HEK293 (cell line): ENCODE data around the gene IBA57.

Experiments
- YY1 ChIP-seq: fragments of 450-650 bp; formaldehyde crosslinking; IDR thresholded peaks from 2 replicates; pipeline ENCODE4 v1.5.1; 2018; ENCODE audit warnings: missing biosample characterization, missing genetic modification characterization
- ZBTB20 ChIP-seq: fragments of 450-650 bp; formaldehyde crosslinking; IDR thresholded peaks from 2 replicates; pipeline ENCODE4 v1.5.1; 2016; ENCODE audit warnings: missing biosample characterization, missing genetic modification characterization
- ZNF155 ChIP-seq: fragments of 450-650 bp; formaldehyde crosslinking; IDR thresholded peaks from 2 replicates; pipeline ENCODE4 v1.5.1; 2016; ENCODE audit warnings: missing biosample characterization, missing genetic modification characterization
- ZNF248 ChIP-seq: fragments of 450-650 bp; formaldehyde crosslinking; IDR thresholded peaks from 2 replicates; pipeline ENCODE4 v1.5.1; 2017; ENCODE audit warnings: missing biosample characterization, missing genetic modification characterization
- ZNF292 ChIP-seq: fragments of 450-650 bp; formaldehyde crosslinking; IDR thresholded peaks from 2 replicates; pipeline ENCODE4 v1.5.1; 2016; ENCODE audit warnings: low read depth, missing biosample characterization, missing genetic modification characterization, borderline replicate concordance
- ZNF624 ChIP-seq: fragments of 450-650 bp; formaldehyde crosslinking; IDR thresholded peaks from 2 replicates; pipeline ENCODE4 v1.5.1; 2017; ENCODE audit warnings: missing biosample characterization, missing genetic modification characterization
- ZSCAN5A ChIP-seq: fragments of 450-650 bp; formaldehyde crosslinking; IDR thresholded peaks from 2 replicates; pipeline ENCODE4 v1.5.1; 2016; ENCODE audit warnings: missing biosample characterization, missing genetic modification characterization
- TF ChIP-seq, protein P1 (sequence below): fragments of 450-650 bp; formaldehyde crosslinking; IDR thresholded peaks from 2 replicates; pipeline ENCODE4 v1.5.1; 2016; ENCODE audit warnings: missing biosample characterization, missing genetic modification characterization
- TF ChIP-seq, protein P2 (sequence below): fragments of 450-650 bp; formaldehyde crosslinking; IDR thresholded peaks from 2 replicates; pipeline ENCODE4 v1.5.1; 2017; ENCODE audit warnings: missing biosample characterization, missing genetic modification characterization
- TF ChIP-seq, protein P3 (sequence below): fragments of 450-650 bp; formaldehyde crosslinking; conservative IDR thresholded peaks from 2 replicates; pipeline ENCODE4 v1.5.1; 2016; ENCODE audit warnings: low read depth, missing biosample characterization, missing genetic modification characterization

GRCh38 chr1:228148196-228148861, 17.3 kb upstream of the IBA57 start:
- TF ChIP-seq, protein P1, sequence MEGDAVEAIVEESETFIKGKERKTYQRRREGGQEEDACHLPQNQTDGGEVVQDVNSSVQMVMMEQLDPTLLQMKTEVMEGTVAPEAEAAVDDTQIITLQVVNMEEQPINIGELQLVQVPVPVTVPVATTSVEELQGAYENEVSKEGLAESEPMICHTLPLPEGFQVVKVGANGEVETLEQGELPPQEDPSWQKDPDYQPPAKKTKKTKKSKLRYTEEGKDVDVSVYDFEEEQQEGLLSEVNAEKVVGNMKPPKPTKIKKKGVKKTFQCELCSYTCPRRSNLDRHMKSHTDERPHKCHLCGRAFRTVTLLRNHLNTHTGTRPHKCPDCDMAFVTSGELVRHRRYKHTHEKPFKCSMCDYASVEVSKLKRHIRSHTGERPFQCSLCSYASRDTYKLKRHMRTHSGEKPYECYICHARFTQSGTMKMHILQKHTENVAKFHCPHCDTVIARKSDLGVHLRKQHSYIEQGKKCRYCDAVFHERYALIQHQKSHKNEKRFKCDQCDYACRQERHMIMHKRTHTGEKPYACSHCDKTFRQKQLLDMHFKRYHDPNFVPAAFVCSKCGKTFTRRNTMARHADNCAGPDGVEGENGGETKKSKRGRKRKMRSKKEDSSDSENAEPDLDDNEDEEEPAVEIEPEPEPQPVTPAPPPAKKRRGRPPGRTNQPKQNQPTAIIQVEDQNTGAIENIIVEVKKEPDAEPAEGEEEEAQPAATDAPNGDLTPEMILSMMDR = no peak
- TF ChIP-seq YY1 (tag by site-specific recombination) (no peak), ZSCAN5A (tag by site-specific recombination) (no peak), ZBTB20 (tag by site-specific recombination) (no peak), ZNF624 (tag by site-specific recombination) (no peak), ZNF248 (tag by site-specific recombination) (no peak), ZNF292 (no peak), ZNF155 (no peak)
- TF ChIP-seq, protein P2, sequence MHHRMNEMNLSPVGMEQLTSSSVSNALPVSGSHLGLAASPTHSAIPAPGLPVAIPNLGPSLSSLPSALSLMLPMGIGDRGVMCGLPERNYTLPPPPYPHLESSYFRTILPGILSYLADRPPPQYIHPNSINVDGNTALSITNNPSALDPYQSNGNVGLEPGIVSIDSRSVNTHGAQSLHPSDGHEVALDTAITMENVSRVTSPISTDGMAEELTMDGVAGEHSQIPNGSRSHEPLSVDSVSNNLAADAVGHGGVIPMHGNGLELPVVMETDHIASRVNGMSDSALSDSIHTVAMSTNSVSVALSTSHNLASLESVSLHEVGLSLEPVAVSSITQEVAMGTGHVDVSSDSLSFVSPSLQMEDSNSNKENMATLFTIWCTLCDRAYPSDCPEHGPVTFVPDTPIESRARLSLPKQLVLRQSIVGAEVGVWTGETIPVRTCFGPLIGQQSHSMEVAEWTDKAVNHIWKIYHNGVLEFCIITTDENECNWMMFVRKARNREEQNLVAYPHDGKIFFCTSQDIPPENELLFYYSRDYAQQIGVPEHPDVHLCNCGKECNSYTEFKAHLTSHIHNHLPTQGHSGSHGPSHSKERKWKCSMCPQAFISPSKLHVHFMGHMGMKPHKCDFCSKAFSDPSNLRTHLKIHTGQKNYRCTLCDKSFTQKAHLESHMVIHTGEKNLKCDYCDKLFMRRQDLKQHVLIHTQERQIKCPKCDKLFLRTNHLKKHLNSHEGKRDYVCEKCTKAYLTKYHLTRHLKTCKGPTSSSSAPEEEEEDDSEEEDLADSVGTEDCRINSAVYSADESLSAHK = no peak
- TF ChIP-seq, protein P3, sequence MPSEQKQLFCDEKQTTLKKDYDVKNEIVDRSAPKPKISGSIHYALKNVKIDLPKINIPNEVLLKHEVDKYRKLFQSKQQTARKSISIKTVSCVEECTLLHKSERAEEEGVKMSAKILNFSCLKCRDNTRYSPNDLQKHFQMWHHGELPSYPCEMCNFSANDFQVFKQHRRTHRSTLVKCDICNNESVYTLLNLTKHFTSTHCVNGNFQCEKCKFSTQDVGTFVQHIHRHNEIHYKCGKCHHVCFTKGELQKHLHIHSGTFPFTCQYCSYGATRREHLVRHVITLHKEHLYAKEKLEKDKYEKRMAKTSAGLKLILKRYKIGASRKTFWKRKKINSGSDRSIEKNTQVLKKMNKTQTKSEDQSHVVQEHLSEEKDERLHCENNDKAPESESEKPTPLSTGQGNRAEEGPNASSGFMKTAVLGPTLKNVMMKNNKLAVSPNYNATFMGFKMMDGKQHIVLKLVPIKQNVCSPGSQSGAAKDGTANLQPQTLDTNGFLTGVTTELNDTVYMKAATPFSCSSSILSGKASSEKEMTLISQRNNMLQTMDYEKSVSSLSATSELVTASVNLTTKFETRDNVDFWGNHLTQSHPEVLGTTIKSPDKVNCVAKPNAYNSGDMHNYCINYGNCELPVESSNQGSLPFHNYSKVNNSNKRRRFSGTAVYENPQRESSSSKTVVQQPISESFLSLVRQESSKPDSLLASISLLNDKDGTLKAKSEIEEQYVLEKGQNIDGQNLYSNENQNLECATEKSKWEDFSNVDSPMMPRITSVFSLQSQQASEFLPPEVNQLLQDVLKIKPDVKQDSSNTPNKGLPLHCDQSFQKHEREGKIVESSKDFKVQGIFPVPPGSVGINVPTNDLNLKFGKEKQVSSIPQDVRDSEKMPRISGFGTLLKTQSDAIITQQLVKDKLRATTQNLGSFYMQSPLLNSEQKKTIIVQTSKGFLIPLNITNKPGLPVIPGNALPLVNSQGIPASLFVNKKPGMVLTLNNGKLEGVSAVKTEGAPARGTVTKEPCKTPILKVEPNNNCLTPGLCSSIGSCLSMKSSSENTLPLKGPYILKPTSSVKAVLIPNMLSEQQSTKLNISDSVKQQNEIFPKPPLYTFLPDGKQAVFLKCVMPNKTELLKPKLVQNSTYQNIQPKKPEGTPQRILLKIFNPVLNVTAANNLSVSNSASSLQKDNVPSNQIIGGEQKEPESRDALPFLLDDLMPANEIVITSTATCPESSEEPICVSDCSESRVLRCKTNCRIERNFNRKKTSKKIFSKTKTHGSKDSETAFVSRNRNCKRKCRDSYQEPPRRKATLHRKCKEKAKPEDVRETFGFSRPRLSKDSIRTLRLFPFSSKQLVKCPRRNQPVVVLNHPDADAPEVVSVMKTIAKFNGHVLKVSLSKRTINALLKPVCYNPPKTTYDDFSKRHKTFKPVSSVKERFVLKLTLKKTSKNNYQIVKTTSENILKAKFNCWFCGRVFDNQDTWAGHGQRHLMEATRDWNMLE (tag by site-specific recombination) = no peak
